Activated CD4-positive, CD25-positive, alpha-beta regulatory T cell treated with anti-CD3 and anti-CD28 coated beads, Interleukin-2, amount 50 U/mL, for 72 hours (primary cell): ENCODE measurements around the gene TTC8.

Experiments
- DNase-seq: peaks from one replicate; pipeline ENCODE4 v3.0.0; 2021

The TTC8 gene

DNA sequence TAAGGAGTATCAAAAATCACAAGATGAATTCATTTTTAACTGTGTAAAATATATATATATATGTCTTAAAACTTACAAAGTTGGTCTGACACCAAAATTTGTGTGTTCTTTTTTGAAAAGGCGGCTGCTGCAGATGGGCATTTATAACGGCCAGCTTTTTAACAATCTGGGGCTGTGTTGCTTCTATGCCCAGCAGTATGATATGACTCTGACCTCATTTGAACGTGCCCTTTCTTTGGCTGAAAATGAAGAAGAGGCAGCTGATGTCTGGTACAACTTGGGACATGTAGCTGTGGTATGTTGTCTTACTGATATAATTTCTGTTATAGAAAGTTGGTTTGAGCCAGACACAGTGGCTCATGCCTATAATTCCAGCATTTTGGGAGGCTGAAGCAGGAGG is 47.0 kb downstream of the TTC8 start:
- no peak for DNase-seq

DNA sequence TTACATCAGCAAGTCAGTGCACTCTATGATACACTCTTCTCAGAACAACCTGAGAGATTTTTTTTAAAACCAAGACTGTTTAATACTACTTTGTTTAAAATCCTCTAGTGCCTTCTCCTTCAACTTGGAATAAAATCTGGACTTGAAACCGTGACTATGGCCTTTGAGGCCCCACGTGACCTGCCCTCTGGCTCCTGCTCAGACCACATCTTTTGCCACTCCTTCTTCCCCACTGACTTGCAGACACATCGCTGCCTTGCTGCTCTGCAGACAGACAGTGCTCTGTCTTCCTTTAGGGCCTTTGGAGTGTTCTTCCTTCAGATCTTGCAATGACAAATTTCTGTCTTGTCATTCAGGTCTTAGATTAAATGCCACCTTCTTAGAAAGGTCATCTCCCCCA is 48.5 kb downstream of the TTC8 start:
- DNase-seq: no peak

DNA sequence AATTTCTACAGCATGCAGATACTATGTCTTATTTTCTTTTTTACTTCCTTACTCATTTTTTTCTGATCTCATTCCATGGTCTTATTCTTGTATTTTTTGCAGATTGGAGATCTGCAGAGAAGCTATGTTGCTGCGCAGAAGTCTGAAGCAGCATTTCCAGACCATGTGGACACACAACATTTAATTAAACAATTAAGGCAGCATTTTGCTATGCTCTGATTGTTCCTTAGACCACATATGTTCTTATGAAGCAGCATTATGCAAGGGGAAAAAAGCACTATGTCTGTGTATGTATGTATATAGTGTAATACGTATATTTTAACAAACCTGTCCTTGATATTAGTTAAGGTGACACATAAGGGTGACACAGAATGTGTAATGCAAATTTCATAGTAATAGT is 52.7 kb downstream of the TTC8 start:
- DNase-seq: no peak

DNA sequence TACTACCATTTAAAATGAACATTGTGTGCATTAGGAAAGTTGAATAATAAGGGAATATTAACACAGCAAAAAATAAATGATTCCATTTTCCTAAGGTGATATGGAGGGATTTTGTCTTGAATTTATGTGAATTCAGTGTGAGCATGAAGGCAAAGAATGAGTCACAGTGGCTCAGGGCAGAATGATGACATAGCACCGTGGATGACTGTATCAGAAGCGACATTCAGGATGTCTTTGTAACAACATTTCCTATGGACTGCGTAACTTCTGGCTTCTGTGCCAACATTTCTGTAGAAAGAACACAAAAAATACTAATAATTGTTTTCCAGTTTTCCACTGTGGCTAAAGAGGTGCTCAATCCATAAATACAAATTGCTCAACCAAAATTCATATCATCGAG is 54.6 kb downstream of the TTC8 start:
- DNase-seq: no peak

DNA sequence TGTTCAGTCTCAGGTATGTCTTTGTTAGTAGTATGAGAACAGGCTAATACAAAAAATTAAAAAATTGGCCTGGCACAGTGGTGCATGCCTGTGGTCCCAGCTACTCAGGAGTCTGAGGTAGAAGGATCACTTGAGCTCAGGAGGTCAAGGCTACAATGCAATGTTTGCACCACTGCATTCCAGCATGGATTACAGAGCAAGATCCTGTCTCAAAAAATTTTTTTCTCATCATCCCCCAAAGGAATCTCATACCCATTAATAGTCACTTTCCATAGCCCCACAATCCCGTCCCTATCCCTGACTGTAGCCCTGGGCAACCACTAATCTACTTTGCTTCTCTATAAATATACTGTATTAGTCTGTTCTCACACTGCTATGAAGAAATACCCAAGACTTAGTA is 57.8 kb downstream of the TTC8 start:
- no peak for DNase-seq

DNA sequence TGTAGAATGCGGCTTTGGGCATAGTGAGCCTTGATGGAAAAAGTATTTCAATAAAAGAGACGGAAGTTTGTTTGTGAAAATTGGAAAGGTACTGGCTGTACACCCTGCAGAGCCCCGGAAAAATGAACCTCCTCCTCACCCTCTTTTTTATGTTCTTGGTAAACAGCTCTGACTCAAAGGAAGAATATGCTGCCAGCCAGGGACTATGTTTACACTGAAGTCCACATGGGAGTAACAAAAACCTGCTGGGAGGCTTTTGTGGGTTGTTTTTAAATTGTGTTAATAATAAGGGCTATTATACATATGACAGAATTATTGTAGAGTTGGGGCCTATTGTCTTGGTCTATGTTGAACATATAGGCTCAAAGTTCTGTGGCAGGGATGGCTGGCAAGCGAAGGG is 70.7 kb downstream of the TTC8 start:
- DNase-seq: no peak

DNA sequence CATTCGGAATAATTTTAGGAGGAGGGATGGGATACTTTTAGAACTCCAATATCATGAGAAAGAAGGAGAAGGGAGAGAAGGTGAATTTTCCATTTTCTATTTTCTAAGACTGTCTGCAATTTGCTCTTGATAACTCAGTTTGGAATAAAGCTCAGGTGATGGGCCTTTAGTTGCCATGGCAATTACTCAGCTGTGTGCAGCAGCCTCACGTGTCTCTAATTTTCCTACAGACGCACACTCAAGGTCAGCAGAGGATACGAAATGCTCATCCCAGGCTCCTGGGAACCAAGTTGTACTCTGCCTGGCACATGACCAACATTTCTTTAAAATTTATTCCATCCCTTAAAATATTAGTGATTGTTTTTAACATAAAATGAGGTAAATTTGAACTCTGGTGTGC is 76.7 kb downstream of the TTC8 start:
- DNase-seq: no peak

DNA sequence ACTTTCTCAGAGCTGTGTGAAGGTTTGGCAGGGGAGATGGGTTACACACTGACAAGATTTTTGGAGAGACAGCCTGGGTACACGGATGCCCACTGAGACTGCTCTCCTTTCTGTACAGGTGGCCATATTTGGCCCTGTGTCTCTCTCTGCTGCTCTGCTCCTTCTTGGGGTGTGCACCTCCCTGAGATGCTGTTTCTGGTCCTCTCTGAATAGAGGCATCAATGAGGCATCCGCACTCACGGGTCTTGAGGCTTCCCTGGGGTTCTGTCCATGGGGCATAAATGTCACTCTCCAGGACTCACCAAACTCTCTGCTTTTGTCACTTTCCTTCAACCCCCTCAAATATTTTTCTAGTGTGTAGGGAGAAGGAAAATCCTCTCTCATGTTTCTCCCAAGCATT is 77.5 kb downstream of the TTC8 start:
- DNase-seq: no peak

DNA sequence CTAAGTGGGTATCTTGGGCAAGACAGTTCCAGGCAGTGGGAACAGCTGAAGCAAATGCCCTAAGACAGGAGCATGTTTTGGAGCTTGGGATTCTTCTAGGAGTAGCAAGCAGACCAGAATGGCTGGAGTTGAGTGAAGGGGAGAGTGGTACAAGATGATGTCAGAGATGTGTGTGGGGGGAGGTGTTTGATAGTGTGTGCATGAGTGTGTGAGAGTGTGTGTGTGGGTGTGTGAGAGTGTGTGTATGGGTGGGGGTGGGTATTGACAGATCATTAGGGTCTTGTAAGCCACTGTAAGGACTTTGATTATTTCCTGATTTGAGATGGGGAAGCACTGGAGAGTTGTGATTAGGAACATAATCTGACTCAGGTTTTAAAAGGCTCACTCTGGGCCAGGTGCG is 78.4 kb downstream of the TTC8 start:
- DNase-seq: no peak

DNA sequence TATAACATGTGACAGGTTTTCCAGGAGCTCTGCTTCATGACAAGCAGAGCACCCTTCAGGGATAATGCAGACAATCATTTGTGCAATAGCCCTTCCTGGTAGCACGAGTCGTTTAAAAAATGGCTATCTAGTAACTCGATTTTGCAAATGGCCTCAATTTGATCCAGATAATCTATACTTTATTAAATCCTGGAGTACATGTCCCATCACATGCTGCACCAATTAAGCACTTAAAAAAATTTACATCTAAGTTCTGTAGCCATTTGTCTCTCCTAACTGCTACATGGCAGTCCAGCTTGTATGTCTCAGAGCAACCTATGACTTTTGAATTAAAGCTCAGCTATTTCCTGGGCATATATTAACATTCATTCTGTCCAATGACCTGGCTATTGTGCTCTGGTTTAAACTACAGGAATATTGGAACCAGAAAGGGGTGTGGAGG is 79.8 kb downstream of the TTC8 start:
- no peak for DNase-seq

DNA sequence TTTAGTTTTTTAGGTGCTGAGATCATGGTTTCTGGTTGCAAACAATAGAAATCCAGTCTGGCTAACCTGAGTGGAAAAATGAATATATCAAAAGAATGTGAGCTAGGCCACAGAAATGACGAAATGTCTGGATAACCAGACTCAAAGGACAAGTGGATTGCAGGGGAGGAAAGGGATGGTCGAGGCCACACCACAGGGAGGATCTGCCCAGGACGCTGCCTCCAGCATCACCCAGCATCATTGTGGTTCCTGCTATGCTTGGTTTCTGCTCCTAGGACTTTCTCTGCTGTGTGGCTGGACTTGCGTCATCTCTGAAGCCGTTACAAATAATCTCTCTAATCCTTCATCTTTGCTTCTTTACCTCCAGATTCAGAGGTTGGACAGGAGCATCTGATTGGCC is 80.4 kb downstream of the TTC8 start:
- DNase-seq: no peak

DNA sequence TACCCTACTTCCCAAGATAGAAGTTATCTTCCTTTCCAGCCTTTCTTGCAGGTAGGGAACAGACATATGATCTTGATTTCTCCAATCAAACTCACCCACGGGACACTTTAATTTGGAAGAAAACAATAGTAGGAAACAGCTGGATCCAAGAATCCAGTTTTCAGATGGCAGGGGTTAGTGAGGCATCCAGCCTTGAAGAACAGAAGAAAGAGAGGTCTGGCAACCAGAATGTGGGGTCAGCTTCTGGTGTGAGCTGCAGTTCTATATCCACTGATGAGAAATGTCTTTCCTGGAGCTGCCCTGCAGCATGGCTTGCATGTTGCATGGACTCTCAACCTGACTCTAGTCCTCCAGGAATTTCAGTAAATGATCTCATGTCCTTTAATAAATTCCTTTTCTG is 83.8 kb downstream of the TTC8 start:
- no peak for DNase-seq

DNA sequence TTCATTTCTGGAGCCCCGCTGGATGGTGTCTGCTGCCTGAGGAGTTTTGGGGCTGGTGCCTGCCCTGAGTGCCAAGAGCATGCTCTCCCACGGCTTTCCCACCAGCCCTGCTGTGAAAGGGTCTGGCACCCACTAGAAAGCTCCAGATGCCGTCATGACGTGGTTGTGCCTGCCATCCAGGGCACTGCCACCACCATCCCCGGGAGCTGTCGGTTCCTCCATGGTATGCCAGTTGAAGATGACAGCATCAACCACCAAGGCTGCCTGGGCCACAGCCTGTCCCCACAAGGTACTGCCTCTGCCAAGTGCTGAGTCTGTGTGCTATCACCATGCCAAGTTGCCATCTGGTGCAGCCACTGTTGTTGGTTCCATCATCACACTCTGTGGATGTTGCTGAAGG is 85.9 kb downstream of the TTC8 start:
- DNase-seq: no peak

DNA sequence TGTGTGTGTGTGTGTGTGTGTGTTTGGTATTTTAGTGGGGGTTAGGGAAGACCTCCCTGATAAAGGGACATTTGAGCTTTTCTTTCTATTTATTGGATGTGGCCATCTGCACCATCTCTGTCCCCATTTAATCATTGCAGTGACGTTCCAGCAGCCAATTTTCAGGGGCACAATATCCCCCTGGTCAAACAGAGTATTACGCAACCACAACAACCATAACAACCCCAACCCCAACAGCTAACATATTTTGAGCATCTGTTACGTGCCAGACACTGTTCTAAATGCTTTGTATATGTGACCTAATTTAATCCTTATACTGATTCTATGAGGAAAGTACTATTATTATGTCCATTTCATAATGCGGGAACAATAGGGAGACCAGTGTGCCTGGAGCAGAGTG is 87.4 kb downstream of the TTC8 start:
- no peak for DNase-seq

DNA sequence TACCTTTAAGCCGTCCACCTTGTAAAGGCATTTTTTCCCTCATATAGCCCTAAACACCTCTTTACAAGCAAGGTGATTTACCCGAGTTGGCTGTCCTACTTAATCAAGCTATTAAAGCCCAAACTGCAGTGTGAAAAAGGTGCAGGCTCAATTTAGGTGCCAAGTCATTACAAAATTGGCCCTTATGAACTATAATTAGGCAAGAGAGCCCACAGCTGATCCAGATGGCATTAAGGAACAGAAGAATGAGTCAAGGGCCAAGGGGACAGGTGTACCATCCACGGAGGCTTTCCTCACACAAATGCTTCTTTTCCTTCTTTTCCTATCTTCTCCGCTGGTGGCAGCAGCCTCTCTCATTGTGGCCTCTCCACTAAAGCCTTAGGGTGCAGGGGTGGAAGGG is 90.5 kb downstream of the TTC8 start:
- no peak for DNase-seq

DNA sequence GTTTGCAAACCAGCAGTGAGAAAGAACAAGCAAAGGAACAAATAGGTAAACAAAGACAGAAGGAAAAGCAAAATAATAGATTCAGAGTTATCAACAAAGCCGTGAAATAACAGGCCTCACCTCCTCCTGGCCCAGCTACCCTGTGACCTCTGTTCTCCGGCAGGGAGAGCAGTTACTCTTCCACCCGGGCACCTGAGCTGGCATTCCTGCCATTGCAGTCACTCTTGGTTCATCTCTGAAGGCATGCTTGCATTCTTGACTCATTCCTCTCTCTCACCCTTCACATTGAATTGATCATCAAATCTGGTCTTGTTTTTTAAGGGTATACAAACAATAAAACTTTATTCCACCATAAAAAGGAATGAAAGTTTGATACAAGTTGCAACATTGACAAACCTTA is 95.1 kb downstream of the TTC8 start:
- no peak for DNase-seq
